Superior temporal gyrus (tissue), 1 donor: Measurements from ENCODE around the gene UCHL5.
"Not testable (repeated sequence)": the region's sequence is repeated elsewhere in the genome, so short reads cannot be mapped to it uniquely, and the experiment has no call there.

Source experiments
- DNase-seq: peaks from one replicate; pipeline ENCODE4 v3.0.0-alpha.2; 2016; ENCODE audit errors: extremely low spot score

The UCHL5 gene

GRCh38 chr1:193065954-193066353 is 6.8 kb upstream of the UCHL5 start:
- no peak for DNase-seq

GRCh38 chr1:193062698-193063463 is 3.7 kb upstream of the UCHL5 start:
- DNase-seq = no peak

GRCh38 chr1:193060938-193061337 is 1.8 kb upstream of the UCHL5 start:
- no peak for DNase-seq

- no peak for DNase-seq
Measured at GRCh38 chr1:193060406-193060805, 1.2 kb upstream of the UCHL5 start.

GRCh38 chr1:193060115-193060403 is 899 bp upstream of the UCHL5 start:
- no peak for DNase-seq

GRCh38 chr1:193058529-193059281 is 455 bp downstream of the UCHL5 start:
- DNase-seq = peak; percentile 12

- DNase-seq = no peak
Measured at GRCh38 chr1:193054169-193054675, 4.9 kb downstream of the UCHL5 start.

GRCh38 chr1:193048913-193049312 is 10.2 kb downstream of the UCHL5 start:
- DNase-seq = not testable (repeated sequence)

GRCh38 chr1:193042766-193043691 is 16.1 kb downstream of the UCHL5 start:
- no peak for DNase-seq

GRCh38 chr1:193040011-193040410 is 19.1 kb downstream of the UCHL5 start:
- no peak for DNase-seq

- DNase-seq = no peak
Measured at GRCh38 chr1:193036337-193037047, 22.7 kb downstream of the UCHL5 start.

- no peak for DNase-seq
Measured at GRCh38 chr1:193033610-193034009, 25.6 kb downstream of the UCHL5 start.

- DNase-seq = not testable (repeated sequence)
Measured at GRCh38 chr1:193032643-193033427, 26.3 kb downstream of the UCHL5 start.

- DNase-seq = no peak
Measured at GRCh38 chr1:193031431-193031830, 27.7 kb downstream of the UCHL5 start.

- DNase-seq = no peak
Measured at GRCh38 chr1:193030280-193030679, 28.9 kb downstream of the UCHL5 start.

- DNase-seq = no peak
Measured at GRCh38 chr1:193025218-193025617, 33.9 kb downstream of the UCHL5 start.

- DNase-seq = peak; percentile 88
Measured at GRCh38 chr1:193019442-193020026, 39.6 kb downstream of the UCHL5 start.

- DNase-seq = no peak
Measured at GRCh38 chr1:193016788-193017187, 42.4 kb downstream of the UCHL5 start.

GRCh38 chr1:193014400-193014799 is 44.8 kb downstream of the UCHL5 start:
- no peak for DNase-seq

- no peak for DNase-seq
Measured at GRCh38 chr1:193013707-193014106, 45.5 kb downstream of the UCHL5 start.
